IMR-90 (cell line): ENCODE measurements around the gene USP12. TPM values are rescaled to one million over a fixed set of nuclear protein-coding genes. Genes with fewer than 3 reads are reported as not detected.
A peak's percentile ranks its signal among the peaks of the same experiment; 100 is the strongest.

Experiments
- ATAC-seq: fragments of 200-7000 bp; cut with Tn5 transposase; 2 replicates; pipeline ENCODE4 v1.9.1; 2020; ENCODE audit warnings: low read depth, mild to moderate bottlenecking, moderate library complexity
- BruUV-seq: library from RNA; stranded (reverse); fragments of 400-500 nt; replicated peaks from 2 replicates; lab custom pipeline; 2021; lab: Mats Ljungman, UMichigan
- CTCF ChIA-PET: fragments of 300-600 bp; formaldehyde crosslinking; extraction: SDS; loops from one replicate; lab custom pipeline; 2021; ENCODE audit warnings: antibody characterized with exemption; lab: Yijun Ruan, JAX
- POLR2A ChIA-PET: fragments of 300-600 bp; sonication (Branson Sonifier 250); formaldehyde crosslinking; loops from one replicate; lab custom pipeline; 2022; ENCODE audit warnings: antibody characterized with exemption; ENCODE audit not compliant: unreplicated experiment; lab: Charles Lee
- DNase-seq: peaks from one replicate; pipeline ENCODE4 v3.0.0; 2013
- H2AFZ ChIP-seq: replicated peaks from 2 replicates; pipeline ENCODE3; 2013; ENCODE audit warnings: low read length, mild to moderate bottlenecking; ENCODE audit not compliant: poor library complexity
- H2AK5ac ChIP-seq: 2 replicates; pipeline ENCODE4 v1.6.1; 2013; ENCODE audit warnings: low read depth, low read length, inconsistent platforms
- H2AK9ac ChIP-seq: replicated peaks from 2 replicates; pipeline ENCODE3; 2013; ENCODE audit warnings: mild to moderate bottlenecking, low read depth, low read length, moderate library complexity; ENCODE audit not compliant: poor library complexity
- H2BK120ac ChIP-seq: 2 replicates; pipeline ENCODE4 v1.6.1; 2013; ENCODE audit warnings: low read depth, low read length, inconsistent platforms
- H2BK15ac ChIP-seq: 3 replicates; pipeline ENCODE4 v1.6.1; 2013; ENCODE audit warnings: low read depth, low read length, inconsistent platforms
- H2BK20ac ChIP-seq: 2 replicates; pipeline ENCODE4 v1.6.1; 2013; ENCODE audit warnings: low read depth, mild to moderate bottlenecking, inconsistent platforms, low read length, moderate library complexity
- H2BK5ac ChIP-seq: 2 replicates; pipeline ENCODE4 v1.6.1; 2013; ENCODE audit warnings: mild to moderate bottlenecking, low read depth, low read length, inconsistent platforms; ENCODE audit not compliant: poor library complexity, severe bottlenecking
- H3K14ac ChIP-seq: replicated peaks from 2 replicates; pipeline ENCODE4 v1.6.1; 2013; ENCODE audit warnings: low read depth, low read length, inconsistent platforms
- H3K18ac ChIP-seq: 2 replicates; pipeline ENCODE4 v1.6.1; 2013; ENCODE audit warnings: low read depth, low read length, control low read depth
- H3K23ac ChIP-seq: 2 replicates; pipeline ENCODE4 v1.6.1; 2013; ENCODE audit warnings: low read depth, low read length, inconsistent platforms
- H3K27ac ChIP-seq: 2 replicates; pipeline ENCODE4 v1.5.1; 2013; ENCODE audit warnings: mild to moderate bottlenecking, control low read depth, low read length; ENCODE audit not compliant: insufficient read depth
- H3K27me3 ChIP-seq: 2 replicates; pipeline ENCODE4 v1.6.1; 2013; ENCODE audit warnings: low read length; ENCODE audit not compliant: control insufficient read depth, insufficient read depth
- H3K36me3 ChIP-seq: 2 replicates; pipeline ENCODE4 v1.6.1; 2013; ENCODE audit warnings: low read length, mixed read lengths; ENCODE audit not compliant: control insufficient read depth, insufficient read depth
- H3K4ac ChIP-seq: 2 replicates; pipeline ENCODE4 v1.6.1; 2013; ENCODE audit warnings: low read depth, low read length, inconsistent platforms
- H3K4me1 ChIP-seq: 2 replicates; pipeline ENCODE4 v1.6.1; 2013; ENCODE audit warnings: low read length, mixed read lengths; ENCODE audit not compliant: control insufficient read depth, insufficient read depth
- H3K4me2 ChIP-seq: 2 replicates; pipeline ENCODE4 v1.6.1; 2013; ENCODE audit warnings: low read depth, mild to moderate bottlenecking, control low read depth, low read length, moderate library complexity
- H3K4me3 ChIP-seq: 2 replicates; pipeline ENCODE4 v1.5.1; 2013; ENCODE audit warnings: low read depth, mild to moderate bottlenecking, control low read depth, low read length, moderate library complexity; ENCODE audit not compliant: insufficient read depth
- H3K56ac ChIP-seq: 2 replicates; pipeline ENCODE4 v1.6.1; 2013; ENCODE audit warnings: low read length, inconsistent platforms; ENCODE audit not compliant: insufficient read depth; ENCODE audit errors: extremely low read depth
- H3K79me1 ChIP-seq, 2 experiments: 2 replicates each; pipeline ENCODE4 v1.6.1; 2013; ENCODE audit warnings: low read length in 2 of 2, inconsistent platforms in 1 of 2, low read depth in 1 of 2
- H3K9ac ChIP-seq: 2 replicates; pipeline ENCODE4 v1.6.1; 2013; ENCODE audit warnings: low read depth, low read length, control low read depth
- H3K9me1 ChIP-seq: 2 replicates; pipeline ENCODE4 v1.6.1; 2013; ENCODE audit warnings: low read length, inconsistent platforms; ENCODE audit not compliant: insufficient read depth
- H3K9me3 ChIP-seq: 2 replicates; pipeline ENCODE4 v1.6.1; 2013; ENCODE audit warnings: low read length; ENCODE audit not compliant: control insufficient read depth, insufficient read depth
- H4K20me1 ChIP-seq: 2 replicates; pipeline ENCODE4 v1.6.1; 2013; ENCODE audit warnings: low read length, inconsistent platforms; ENCODE audit not compliant: insufficient read depth
- H4K5ac ChIP-seq: 2 replicates; pipeline ENCODE4 v1.6.1; 2013; ENCODE audit warnings: mild to moderate bottlenecking, low read depth, low read length, control low read depth
- H4K8ac ChIP-seq, 2 experiments: 2 replicates each; pipeline ENCODE4 v1.6.1; 2013; ENCODE audit warnings: low read depth in 2 of 2, low read length in 2 of 2, control low read depth in 1 of 2, inconsistent platforms in 1 of 2
- H4K91ac ChIP-seq: 2 replicates; pipeline ENCODE4 v1.6.1; 2013; ENCODE audit warnings: low read depth, low read length, inconsistent platforms; ENCODE audit not compliant: insufficient read depth
- BHLHE40 ChIP-seq: fragments of 150-350 bp; IDR thresholded peaks from 2 replicates; pipeline ENCODE4 v1.6.1; 2016; ENCODE audit warnings: mild to moderate bottlenecking, low read depth, low read length
- CHD1 ChIP-seq: IDR thresholded peaks from 2 replicates; pipeline ENCODE4 v1.6.1; 2012; ENCODE audit warnings: low read depth, low read length, improper control_type of control experiment
- CTCF ChIP-seq: conservative IDR thresholded peaks from 2 replicates; pipeline ENCODE4 v1.5.1; 2012; ENCODE audit warnings: mild to moderate bottlenecking, low read depth, low read length, improper control_type of control experiment
- FOS ChIP-seq: fragments of 150-350 bp; IDR thresholded peaks from 2 replicates; pipeline ENCODE4 v1.6.1; 2016; ENCODE audit warnings: low read depth, low read length
- MAZ ChIP-seq: IDR thresholded peaks from 2 replicates; pipeline ENCODE4 v1.6.1; 2012; ENCODE audit warnings: low read depth, mild to moderate bottlenecking, low read length, improper control_type of control experiment, moderate library complexity, borderline replicate concordance
- POLR2A ChIP-seq: IDR thresholded peaks from 2 replicates; pipeline ENCODE4 v1.6.1; 2012; ENCODE audit warnings: mild to moderate bottlenecking, low read depth, low read length
- RAD21 ChIP-seq: IDR thresholded peaks from 2 replicates; pipeline ENCODE4 v1.6.1; 2012; ENCODE audit warnings: low read length, improper control_type of control experiment
- WGBS, 2 experiments: methylation state at CpG; one replicate each; pipeline versions ENCODE4 v1.1.5 to v1.1.7; 2013; ENCODE audit warnings: missing lambda C conversion rate in 2 of 2; ENCODE audit not compliant: insufficient read length in 1 of 2; ENCODE audit errors: extremely low coverage in 2 of 2; 5-methylcytosine and 5-hydroxymethylcytosine counted together
- dilution Hi-C: fragments of 300-500 bp; cut with HindIII; formaldehyde crosslinking; loops from one replicate; pipeline ENCODE4 v1.14.3; 2018; ENCODE audit warnings: low sequenced_read_pairs; ENCODE audit not compliant: unreplicated experiment
- in situ Hi-C: fragments of 300-500 bp; cut with MboI; formaldehyde crosslinking; loops from 3 replicates; pipeline ENCODE4 v1.14.3; 2019; ENCODE audit warnings: low sequenced_read_pairs, inconsistent platforms, mixed read lengths
- intact Hi-C: fragments of 100-400 bp; cut with micrococcal nuclease; formaldehyde crosslinking; loops from 2 replicates; pipeline ENCODE4 v1.10.0; 2022
- polyA plus RNA-seq, 3 experiments: library from polyadenylated mRNA; depleted of rRNA; stranded (reverse); fragments of >200 nt; gene quantifications; 2 replicates each; pipeline ENCODE4 v1.2.3, GENCODE V29; 2012; ENCODE audit warnings: low replicate concordance in 1 of 3
- total RNA-seq: library from RNA; depleted of rRNA; stranded (reverse); fragments of >200 nt; gene quantifications from 2 replicates; pipeline ENCODE4 v1.2.3, GENCODE V29; 2012

The USP12 gene
- total and polyA plus RNA-seq, 2 of the 4 experiments (the other 2 are of a cell fraction), result 11.8 to 16.5 TPM

DNA sequence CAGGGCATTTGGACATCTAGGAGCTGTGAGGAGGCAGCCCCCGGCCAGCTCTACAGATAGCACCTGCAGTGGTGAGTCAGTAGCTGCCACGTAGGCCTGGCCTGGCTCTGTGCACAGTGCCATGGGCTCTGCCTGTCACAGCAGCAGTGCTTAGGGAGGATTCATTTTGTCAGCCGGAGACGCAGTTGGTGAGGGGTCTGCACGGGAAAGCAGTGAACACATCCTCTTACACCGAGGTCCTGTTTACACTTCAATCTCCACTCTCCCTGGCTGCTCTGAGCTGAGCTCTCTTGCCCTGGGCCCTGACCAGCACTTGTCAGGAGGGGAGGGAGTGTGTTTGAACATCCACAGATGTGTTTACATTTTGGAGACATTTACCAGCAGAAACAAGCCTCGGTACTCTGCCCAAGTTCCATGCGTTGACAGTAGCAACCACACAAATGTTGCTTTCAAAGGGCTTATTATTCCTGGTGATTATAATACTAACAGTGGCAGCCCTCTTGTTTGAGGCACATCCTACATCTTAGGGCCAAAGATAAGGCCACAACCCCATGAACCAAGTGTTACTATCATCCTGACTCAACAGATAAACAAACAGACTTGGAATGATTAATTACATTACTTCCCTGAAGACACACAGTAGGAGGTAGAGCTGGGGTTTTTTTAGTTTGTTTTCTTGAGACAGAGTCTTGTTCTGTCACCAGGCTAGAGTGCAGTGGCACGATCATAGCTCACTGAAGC, 148.9 kb downstream of the USP12 start:
- peak overlapping the region; percentile 25 for H2AK9ac ChIP-seq
- no peak overlapping the region for H2AK5ac ChIP-seq
- in situ Hi-C loops, result no loop called here
- H3K79me1 ChIP-seq, result no peaks in the 10 kb centered on the region
- ChIA-PET CTCF (interaction anchor here (0.6 kb wide), 2 partner anchors 16 to 42 kb away, joined by 3 to 7 read pairs; no protein-coding TSS in a partner anchor), POLR2A (interaction anchor here (0.5 kb wide), 1 partner anchor 223 kb away, joined by 14 read pairs; no protein-coding TSS in a partner anchor)
- H3K9ac ChIP-seq, result 0 out of 2 replicates have a peak overlapping the region, but pooled peaks have one; percentile 1
- intact Hi-C loops, result loop anchor here (2.0 kb wide), 1 partner anchor 14 kb away; no protein-coding TSS in a partner anchor
- H2BK15ac ChIP-seq, result peak overlapping the region; percentile 21; the same call in 1 of the 3 replicates
- no peaks in the 10 kb centered on the region for H3K9me3 ChIP-seq
- no peaks in the 10 kb centered on the region for H3K36me3 ChIP-seq
- H3K56ac ChIP-seq, result no peak overlapping the region; the same call in 1 of the 2 replicates
- H3K4ac ChIP-seq, result peak overlapping the region; percentile 35
- peak overlapping the region; percentile 45; the same call in 1 of the 2 replicates for H4K91ac ChIP-seq
- peak overlapping the region; percentile 17; the same call in 1 of the 2 replicates for H2BK120ac ChIP-seq
- WGBS, 2 experiments, result no CpG with 5 or more reads among the region's 9 CpGs
- H3K4me2 ChIP-seq, result peak overlapping the region; percentile 29
- peaks cover 6% of the 10 kb centered on the region for H3K27me3 ChIP-seq
- H2BK20ac ChIP-seq, result peak overlapping the region; percentile 30; the same call in 1 of the 2 replicates
- peak overlapping the region; percentile 28 for H2BK5ac ChIP-seq
- H3K27ac ChIP-seq, result peak overlapping the region; percentile 78
- BruUV-seq, result no TSS peak
- H2AFZ ChIP-seq, result peak overlapping the region; percentile 7
- TF ChIP-seq RAD21 (no peak), FOS (no peak), CHD1 (no peak), BHLHE40 (peak; percentile 4; the same call in 1 of the 2 replicates), MAZ (peak; percentile 35; the same call in 1 of the 2 replicates), POLR2A (no peak), CTCF (no peak)
- DNase-seq, result peak; percentile 89
- peak overlapping the region; percentile 0; the same call in 1 of the 2 replicates for H3K23ac ChIP-seq
- no peak overlapping the region for H3K4me3 ChIP-seq
- dilution Hi-C loops, result no loop called here
- ATAC-seq, result peak; percentile 91
- H3K9me1 ChIP-seq, result peaks cover 9% of the 10 kb centered on the region; the same call in 1 of the 2 replicates
- peaks cover 13% of the 10 kb centered on the region for H4K20me1 ChIP-seq
- H3K4me1 ChIP-seq, result peaks cover 20% of the 10 kb centered on the region
- peak overlapping the region; percentile 18 for H3K18ac ChIP-seq
- peak overlapping the region; percentile 30; the same call in 1 of the 2 replicates for H3K14ac ChIP-seq
- peak overlapping the region in 1 of 2 experiments; percentile 10; a peak in 2 of 4 replicates for H4K8ac ChIP-seq
- H4K5ac ChIP-seq, result peak overlapping the region; percentile 47; the same call in 1 of the 2 replicates
